HG03066 (cell line): Measurements from ENCODE around the gene LPXN.
A peak's percentile ranks its signal among the peaks of the same experiment; 100 is the strongest.
"Not testable (repeated sequence)": the region's sequence is repeated elsewhere in the genome, so short reads cannot be mapped to it uniquely, and the experiment has no call there.

Experiments
- ATAC-seq: cut with Tn5 transposase; IDR thresholded peaks from one replicate; pipeline ENCODE4 v1.9.1; 2021; ENCODE audit warnings: low read depth; ENCODE audit not compliant: unreplicated experiment

The LPXN gene

GRCh38 chr11:58579192-58580129 is 3.8 kb upstream of the LPXN start:
- ATAC-seq, result peak; percentile 40

GRCh38 chr11:58578635-58579191 is 3.1 kb upstream of the LPXN start, which contains the start of gene ZFP91:
TSS of gene ZFP91 (plus strand) at chr11:58579063. CDS start at chr11:58579282, 219 bp downstream.
- peak; percentile 25 for ATAC-seq

GRCh38 chr11:58578136-58578634 is 2.5 kb upstream of the LPXN start:
- peak; percentile 37 for ATAC-seq

GRCh38 chr11:58577555-58578135 is 2.0 kb upstream of the LPXN start:
- ATAC-seq, result peak; percentile 52

- ATAC-seq, result no peak
Measured at GRCh38 chr11:58576887-58577471, 1.3 kb upstream of the LPXN start.

GRCh38 chr11:58574881-58575280 is 775 bp downstream of the LPXN start:
- ATAC-seq, result no peak

- ATAC-seq, result no peak
Measured at GRCh38 chr11:58573451-58574104, 2.1 kb downstream of the LPXN start.

- ATAC-seq, result not testable (repeated sequence)
Measured at GRCh38 chr11:58572906-58573305, 2.8 kb downstream of the LPXN start.

GRCh38 chr11:58567889-58568512 is 7.7 kb downstream of the LPXN start:
- ATAC-seq, result peak; percentile 94

GRCh38 chr11:58564231-58564630 is 11.4 kb downstream of the LPXN start:
- ATAC-seq, result no peak

- ATAC-seq, result peak; percentile 86
Measured at GRCh38 chr11:58562375-58562800, 13.3 kb downstream of the LPXN start.

GRCh38 chr11:58561394-58562098 is 14.1 kb downstream of the LPXN start:
- ATAC-seq, result no peak

GRCh38 chr11:58560842-58561241 is 14.8 kb downstream of the LPXN start:
- ATAC-seq, result no peak

GRCh38 chr11:58549644-58550043 is 26.0 kb downstream of the LPXN start:
- no peak for ATAC-seq

- no peak for ATAC-seq
Measured at GRCh38 chr11:58546841-58547240, 28.8 kb downstream of the LPXN start.

- ATAC-seq, result no peak
Measured at GRCh38 chr11:58531865-58532341, 43.8 kb downstream of the LPXN start.

GRCh38 chr11:58530236-58530635 is 45.4 kb downstream of the LPXN start:
- ATAC-seq, result no peak

- no peak for ATAC-seq
Measured at GRCh38 chr11:58527429-58527828, 48.2 kb downstream of the LPXN start.

- ATAC-seq, result no peak
Measured at GRCh38 chr11:58526721-58527120, 48.9 kb downstream of the LPXN start.
